ENCODE data around the gene TCFL5.

DNA sequence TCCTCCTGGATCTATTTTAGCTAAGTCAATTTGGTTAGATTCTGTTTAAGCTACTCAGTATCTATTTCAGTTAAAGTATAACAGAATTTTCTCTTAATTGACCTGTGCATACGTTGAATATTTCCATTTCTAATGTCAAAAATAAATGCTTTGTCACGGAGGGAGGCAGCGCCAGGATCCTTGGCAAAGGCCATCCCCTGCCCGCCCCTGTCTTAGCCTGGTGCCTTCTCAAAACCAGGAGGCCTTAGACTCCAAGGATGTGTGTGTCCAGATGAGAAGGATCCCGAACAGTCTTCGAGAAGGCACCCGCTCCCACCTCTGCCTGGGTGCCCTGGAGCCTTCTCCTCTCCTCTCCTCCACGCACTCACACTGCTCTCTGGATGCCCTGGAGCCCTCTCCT, 22.4 kb downstream of the TCFL5 start:
- TF ChIP-seq POLR2A (IDR thresholded peaks at IDR 0.05; ENCODE audit: low read length) (no peak), GATA1 (IDR thresholded peaks at IDR 0.05; ENCODE audit: low read depth, low read length) (no peak)

Data from erythroblast (primary cell).